ENCODE results near the gene DEUP1.

DEUP1 gene

DNA sequence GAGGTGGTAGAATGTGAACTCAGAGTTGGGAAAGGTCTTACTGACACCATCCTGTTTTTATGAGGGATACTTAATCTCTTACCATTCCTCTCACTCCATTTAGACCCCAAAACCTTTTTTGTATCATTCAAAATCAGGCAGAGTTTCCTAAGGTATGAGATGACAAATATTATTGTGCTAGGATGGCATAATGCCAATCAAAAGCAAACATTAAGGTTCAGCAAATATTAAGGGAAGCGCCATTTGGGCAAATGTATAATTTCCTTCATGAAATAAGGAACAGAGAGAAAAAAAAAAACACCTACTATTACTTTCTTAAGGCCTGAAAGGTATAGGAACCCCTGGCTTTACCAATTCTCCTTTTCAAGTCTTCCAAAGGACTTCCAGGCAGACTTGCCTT lies 150.2 kb downstream of the DEUP1 start:
- Histone ChIP-seq H3K9me3 (ENCODE audit: control insufficient read depth, insufficient read depth, low read length) (no peaks in the 10 kb centered on the region), H3K4me1 (ENCODE audit: control insufficient read depth, insufficient read depth, low read length) (peaks cover 15% of the 10 kb centered on the region), H3K27me3 (ENCODE audit: control insufficient read depth, insufficient read depth, low read length) (no peaks in the 10 kb centered on the region), H3K4me3 (ENCODE audit: low read depth, low read length) (no peak overlapping the region), H3K9ac (ENCODE audit: low read depth, low read length) (no peak overlapping the region), H3K36me3 (ENCODE audit: control insufficient read depth, insufficient read depth, low read length) (no peaks in the 10 kb centered on the region)

DNA sequence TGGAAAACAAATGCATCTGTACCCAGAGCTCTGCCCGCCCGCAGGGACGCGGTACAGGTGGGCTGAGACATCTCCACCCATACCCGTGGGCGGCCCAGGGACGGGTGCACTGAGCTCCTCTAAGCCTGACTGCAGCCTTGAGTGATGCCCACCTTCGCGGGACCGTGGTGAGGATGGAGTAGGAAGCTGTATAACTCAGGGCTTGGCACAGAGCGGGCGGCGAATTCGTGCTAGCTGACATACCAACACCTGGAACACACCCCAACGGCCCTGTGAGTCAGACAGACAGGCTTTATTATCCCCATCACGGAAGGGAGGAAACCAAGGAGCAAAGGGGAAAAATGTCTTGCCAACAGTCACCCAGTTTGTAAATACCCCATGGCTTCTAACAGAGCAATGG lies 150.7 kb downstream of the DEUP1 start:
- no peak overlapping the region for H3K4me3 ChIP-seq (ENCODE audit: low read depth, low read length)
- no peaks in the 10 kb centered on the region for H3K9me3 ChIP-seq (ENCODE audit: control insufficient read depth, insufficient read depth, low read length)
- H3K9ac ChIP-seq (ENCODE audit: low read depth, low read length) = no peak overlapping the region
- H3K4me1 ChIP-seq (ENCODE audit: control insufficient read depth, insufficient read depth, low read length) = peaks cover 15% of the 10 kb centered on the region
- no peaks in the 10 kb centered on the region for H3K27me3 ChIP-seq (ENCODE audit: control insufficient read depth, insufficient read depth, low read length)
- H3K36me3 ChIP-seq (ENCODE audit: control insufficient read depth, insufficient read depth, low read length) = no peaks in the 10 kb centered on the region

DNA sequence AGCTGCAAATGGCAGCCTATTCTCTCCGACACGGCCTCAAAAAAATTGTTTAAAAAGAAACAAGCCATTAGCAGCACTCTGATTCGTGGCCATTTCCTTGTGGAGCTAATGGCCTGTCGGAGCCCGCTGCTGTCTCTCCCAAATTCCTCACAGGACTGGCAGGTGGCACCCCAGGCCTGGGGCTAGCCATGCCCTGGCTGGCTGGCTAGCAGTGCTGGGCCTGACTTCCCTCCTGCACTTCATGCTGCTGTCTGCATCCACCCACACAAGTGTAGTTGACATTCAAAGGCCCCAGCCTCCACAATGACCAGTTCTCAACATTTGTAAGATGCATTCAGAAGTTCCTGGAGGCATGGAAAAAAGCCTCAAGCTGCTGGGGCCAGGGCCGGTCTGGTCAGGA lies 151.2 kb downstream of the DEUP1 start:
- Histone ChIP-seq H3K4me1 (ENCODE audit: control insufficient read depth, insufficient read depth, low read length) (peaks cover 15% of the 10 kb centered on the region), H3K27me3 (ENCODE audit: control insufficient read depth, insufficient read depth, low read length) (no peaks in the 10 kb centered on the region), H3K9me3 (ENCODE audit: control insufficient read depth, insufficient read depth, low read length) (no peaks in the 10 kb centered on the region), H3K36me3 (ENCODE audit: control insufficient read depth, insufficient read depth, low read length) (no peaks in the 10 kb centered on the region), H3K9ac (ENCODE audit: low read depth, low read length) (no peak overlapping the region), H3K4me3 (ENCODE audit: low read depth, low read length) (no peak overlapping the region)

DNA sequence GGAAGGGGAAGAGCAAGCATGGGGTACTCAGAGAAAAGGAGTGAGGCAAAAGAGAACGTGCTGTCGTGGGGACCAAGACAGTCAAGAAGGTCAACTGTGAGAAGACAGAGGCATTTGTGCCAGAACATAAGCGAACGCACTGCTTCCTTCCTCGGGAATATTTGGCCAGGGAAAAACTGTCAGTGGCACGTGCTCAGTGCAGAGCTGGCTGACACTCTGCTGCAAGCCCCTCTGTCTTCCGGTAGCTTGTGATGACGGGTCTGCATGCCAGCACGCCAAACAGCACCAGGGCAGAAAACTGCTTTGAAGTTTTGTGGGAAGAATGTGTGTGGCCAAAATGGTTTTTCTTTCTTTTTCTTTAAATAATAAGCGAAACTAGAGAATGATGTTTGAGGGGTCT lies 152.0 kb downstream of the DEUP1 start:
- no peaks in the 10 kb centered on the region for H3K36me3 ChIP-seq (ENCODE audit: control insufficient read depth, insufficient read depth, low read length)
- H3K4me3 ChIP-seq (ENCODE audit: low read depth, low read length) = no peak overlapping the region
- peaks cover 9% of the 10 kb centered on the region for H3K4me1 ChIP-seq (ENCODE audit: control insufficient read depth, insufficient read depth, low read length)
- H3K9me3 ChIP-seq (ENCODE audit: control insufficient read depth, insufficient read depth, low read length) = no peaks in the 10 kb centered on the region
- H3K27me3 ChIP-seq (ENCODE audit: control insufficient read depth, insufficient read depth, low read length) = no peaks in the 10 kb centered on the region
- H3K9ac ChIP-seq (ENCODE audit: low read depth, low read length) = no peak overlapping the region

DNA sequence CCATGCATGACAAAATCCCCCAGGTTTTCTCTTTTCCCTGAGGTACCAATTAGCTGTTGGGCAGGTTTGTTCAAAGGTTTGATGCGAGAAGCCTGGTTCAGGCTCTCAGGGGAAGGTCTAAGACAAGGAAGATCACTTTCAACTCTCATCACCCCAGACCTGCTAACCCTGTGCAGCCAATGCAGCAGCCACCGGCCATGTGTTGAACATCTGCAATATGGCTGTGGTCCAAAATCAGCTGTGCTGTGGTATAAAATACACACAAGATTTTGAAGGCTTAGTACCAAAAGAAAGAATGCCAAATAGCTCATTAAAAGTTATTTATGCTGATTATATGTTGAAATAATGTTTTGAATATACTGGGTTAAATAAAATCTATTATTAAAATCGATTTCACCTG lies 154.2 kb downstream of the DEUP1 start:
- H3K27me3 ChIP-seq (ENCODE audit: control insufficient read depth, insufficient read depth, low read length) = no peaks in the 10 kb centered on the region
- H3K4me1 ChIP-seq (ENCODE audit: control insufficient read depth, insufficient read depth, low read length) = peaks cover 6% of the 10 kb centered on the region
- no peak overlapping the region for H3K4me3 ChIP-seq (ENCODE audit: low read depth, low read length)
- H3K36me3 ChIP-seq (ENCODE audit: control insufficient read depth, insufficient read depth, low read length) = no peaks in the 10 kb centered on the region
- H3K9ac ChIP-seq (ENCODE audit: low read depth, low read length) = no peak overlapping the region
- no peaks in the 10 kb centered on the region for H3K9me3 ChIP-seq (ENCODE audit: control insufficient read depth, insufficient read depth, low read length)

DNA sequence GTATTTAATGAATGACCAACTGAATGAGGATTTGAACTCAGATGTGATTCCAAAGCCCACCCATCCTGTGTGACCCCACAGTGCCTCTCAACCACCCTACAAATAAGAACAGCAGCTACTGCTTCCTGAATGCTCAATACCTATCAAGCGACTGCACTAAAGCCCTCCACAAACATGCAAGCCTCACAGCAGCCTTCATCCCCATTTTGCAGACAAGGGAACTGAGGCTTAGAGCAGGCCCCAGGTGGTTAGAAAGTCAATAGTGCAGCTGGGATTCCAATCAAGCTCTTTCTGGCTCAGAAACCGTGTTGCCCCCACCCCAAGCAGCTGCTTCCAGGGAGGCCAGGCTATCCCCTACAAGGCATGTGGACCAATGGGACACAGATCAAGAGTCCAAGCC lies 155.4 kb downstream of the DEUP1 start:
- H3K36me3 ChIP-seq (ENCODE audit: control insufficient read depth, insufficient read depth, low read length) = no peaks in the 10 kb centered on the region
- H3K27me3 ChIP-seq (ENCODE audit: control insufficient read depth, insufficient read depth, low read length) = no peaks in the 10 kb centered on the region
- no peaks in the 10 kb centered on the region for H3K9me3 ChIP-seq (ENCODE audit: control insufficient read depth, insufficient read depth, low read length)
- no peak overlapping the region for H3K9ac ChIP-seq (ENCODE audit: low read depth, low read length)
- H3K4me3 ChIP-seq (ENCODE audit: low read depth, low read length) = no peak overlapping the region
- H3K4me1 ChIP-seq (ENCODE audit: control insufficient read depth, insufficient read depth, low read length) = peaks cover 19% of the 10 kb centered on the region

DNA sequence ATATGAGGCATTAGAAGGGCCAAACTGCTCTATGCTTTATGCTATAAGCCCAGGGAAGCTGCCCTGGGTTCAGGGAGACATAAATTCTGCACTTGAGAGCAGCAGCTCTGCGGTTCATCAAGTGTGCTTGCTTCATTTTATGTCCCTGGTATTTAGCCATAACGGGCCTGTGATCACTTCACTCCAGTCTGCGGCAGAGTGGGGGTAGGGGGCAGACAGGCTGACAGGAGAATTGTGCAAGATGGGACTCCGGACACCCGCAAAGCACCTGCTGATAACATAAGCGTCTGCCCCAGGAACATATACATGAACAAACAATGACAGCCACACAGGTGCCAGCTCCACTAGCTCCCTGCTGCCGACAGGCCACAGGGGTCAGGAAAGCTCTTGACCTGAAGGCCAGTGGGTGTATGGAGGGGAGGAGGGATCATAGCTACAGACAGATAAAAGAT lies 156.5 kb downstream of the DEUP1 start:
- Histone ChIP-seq H3K36me3 (ENCODE audit: control insufficient read depth, insufficient read depth, low read length) (no peaks in the 10 kb centered on the region), H3K9ac (ENCODE audit: low read depth, low read length) (no peak overlapping the region), H3K27me3 (ENCODE audit: control insufficient read depth, insufficient read depth, low read length) (no peaks in the 10 kb centered on the region), H3K4me3 (ENCODE audit: low read depth, low read length) (no peak overlapping the region), H3K4me1 (ENCODE audit: control insufficient read depth, insufficient read depth, low read length) (peaks cover 30% of the 10 kb centered on the region), H3K9me3 (ENCODE audit: control insufficient read depth, insufficient read depth, low read length) (no peaks in the 10 kb centered on the region)

All from iPS-15b (cell line).